ENCODE measurements around the gene RPL5. TPM values are rescaled to one million over a fixed set of nuclear protein-coding genes. Genes with fewer than 3 reads are reported as not detected.
A peak's percentile ranks its signal among the peaks of the same experiment; 100 is the strongest.

Gene RPL5
- polyA plus RNA-seq, 3 donors: 921 to 1,114 (median 953) TPM

- Mint-ChIP-seq H3K9me3 (peaks cover 0 to 3% (median 0%) of the 10 kb centered on the region in 7 donors), H3K27ac (peak overlapping the region in 1 of 7 donors; percentile 65), H3K4me1 (no peaks in the 10 kb centered on the region), H3K36me3 (peaks cover 57 to 63% of the 10 kb centered on the region in 2 donors), H3K4me3 (no peak overlapping the region), H3K27me3 (ENCODE audit: low read depth in 3 of 3) (no peaks in the 10 kb centered on the region)
- Histone ChIP-seq H3K4me1 (ENCODE audit: control insufficient read depth in 1 of 2, insufficient read depth in 2 of 2, low read length in 2 of 2) (no peaks in the 10 kb centered on the region), H3K9ac (ENCODE audit: insufficient read depth, low read length, poor library complexity, severe bottlenecking) (no peak overlapping the region), H3K4me2 (replicated peaks; ENCODE audit: extremely low read depth, low read length, poor library complexity, severe bottlenecking) (no peak overlapping the region), H3K9me3 (replicated peaks in 1 of 2; ENCODE audit: control insufficient read depth in 1 of 2, insufficient read depth in 1 of 2, low read length in 2 of 2) (no peaks in the 10 kb centered on the region), H3K27me3 (ENCODE audit: control insufficient read depth in 2 of 2, insufficient read depth in 2 of 2, low read length in 2 of 2) (no peaks in the 10 kb centered on the region), H2AFZ (ENCODE audit: insufficient read depth, low read depth, low read length, poor library complexity, severe bottlenecking) (no peak overlapping the region), H3K79me2 (ENCODE audit: insufficient read depth, low read length) (peaks cover 25% of the 10 kb centered on the region), H3K36me3 (replicated peaks in 1 of 2; ENCODE audit: control insufficient read depth in 1 of 2, insufficient read depth in 2 of 2, low read length in 2 of 2) (peaks cover 62 to 64% of the 10 kb centered on the region in 2 donors), H3K4me3 (replicated peaks in 1 of 3; ENCODE audit: low read depth in 2 of 3, low read length in 3 of 3) (no peak overlapping the region), H3K27ac (ENCODE audit: low read depth in 1 of 2, low read length in 2 of 2) (no peak overlapping the region), H4K20me1 (ENCODE audit: insufficient read depth, low read length) (peaks cover 38% of the 10 kb centered on the region)
- intact Hi-C loops (cut with micrococcal nuclease): no loop called here
- TF ChIP-seq CTCF (IDR thresholded peaks at IDR 0.05): no peak
- no CpG with 5 or more reads among the region's 2 CpGs for WGBS (ENCODE audit: insufficient coverage)
- DNase-seq: no peak
Observed at GRCh38 chr1:92843046-92843423, 11.2 kb downstream of the RPL5 start.

- peaks cover 31% of the 10 kb centered on the region for H4K20me1 ChIP-seq (ENCODE audit: insufficient read depth, low read length)
Observed at GRCh38 chr1:92843429-92844352, 11.9 kb downstream of the RPL5 start.

More at GRCh38 chr1:92843429-92844352, 11.9 kb downstream of the RPL5 start:
- Mint-ChIP-seq H3K27ac (peak overlapping the region in 1 of 7 donors; percentile 27), H3K4me1 (no peaks in the 10 kb centered on the region), H3K27me3 (ENCODE audit: low read depth in 3 of 3) (no peaks in the 10 kb centered on the region), H3K9me3 (peaks cover 0 to 3% (median 0%) of the 10 kb centered on the region in 7 donors), H3K4me3 (no peak overlapping the region), H3K36me3 (peaks cover 50 to 57% of the 10 kb centered on the region in 2 donors)
- Histone ChIP-seq H3K79me2 (ENCODE audit: insufficient read depth, low read length) (peaks cover 19% of the 10 kb centered on the region), H3K9ac (ENCODE audit: insufficient read depth, low read length, poor library complexity, severe bottlenecking) (no peak overlapping the region), H3K4me3 (replicated peaks in 1 of 3; ENCODE audit: low read depth in 2 of 3, low read length in 3 of 3) (no peak overlapping the region), H3K4me1 (ENCODE audit: control insufficient read depth in 1 of 2, insufficient read depth in 2 of 2, low read length in 2 of 2) (no peaks in the 10 kb centered on the region), H3K27me3 (ENCODE audit: control insufficient read depth in 2 of 2, insufficient read depth in 2 of 2, low read length in 2 of 2) (no peaks in the 10 kb centered on the region), H2AFZ (ENCODE audit: insufficient read depth, low read depth, low read length, poor library complexity, severe bottlenecking) (no peak overlapping the region), H3K27ac (ENCODE audit: low read depth in 1 of 2, low read length in 2 of 2) (no peak overlapping the region), H3K4me2 (replicated peaks; ENCODE audit: extremely low read depth, low read length, poor library complexity, severe bottlenecking) (no peak overlapping the region), H3K36me3 (replicated peaks in 1 of 2; ENCODE audit: control insufficient read depth in 1 of 2, insufficient read depth in 2 of 2, low read length in 2 of 2) (peaks cover 55 to 57% of the 10 kb centered on the region in 2 donors), H3K9me3 (replicated peaks in 1 of 2; ENCODE audit: control insufficient read depth in 1 of 2, insufficient read depth in 1 of 2, low read length in 2 of 2) (no peaks in the 10 kb centered on the region)
- TF ChIP-seq CTCF (IDR thresholded peaks at IDR 0.05): no peak
- 100% methylated on average over 5 of the region's 8 CpGs for WGBS (ENCODE audit: insufficient coverage)
- intact Hi-C loops (cut with micrococcal nuclease): no loop called here
- no peak for DNase-seq

Data from CD14-positive monocyte (primary cell).